GM19438 (cell line): ENCODE results near the gene PPFIBP1.
A peak's percentile ranks its signal among the peaks of the same experiment; 100 is the strongest.

Experiments used
- ATAC-seq: cut with Tn5 transposase; IDR thresholded peaks from one replicate; pipeline ENCODE4 v1.9.1; 2021; ENCODE audit warnings: low read depth; ENCODE audit not compliant: unreplicated experiment

PPFIBP1 gene

DNA sequence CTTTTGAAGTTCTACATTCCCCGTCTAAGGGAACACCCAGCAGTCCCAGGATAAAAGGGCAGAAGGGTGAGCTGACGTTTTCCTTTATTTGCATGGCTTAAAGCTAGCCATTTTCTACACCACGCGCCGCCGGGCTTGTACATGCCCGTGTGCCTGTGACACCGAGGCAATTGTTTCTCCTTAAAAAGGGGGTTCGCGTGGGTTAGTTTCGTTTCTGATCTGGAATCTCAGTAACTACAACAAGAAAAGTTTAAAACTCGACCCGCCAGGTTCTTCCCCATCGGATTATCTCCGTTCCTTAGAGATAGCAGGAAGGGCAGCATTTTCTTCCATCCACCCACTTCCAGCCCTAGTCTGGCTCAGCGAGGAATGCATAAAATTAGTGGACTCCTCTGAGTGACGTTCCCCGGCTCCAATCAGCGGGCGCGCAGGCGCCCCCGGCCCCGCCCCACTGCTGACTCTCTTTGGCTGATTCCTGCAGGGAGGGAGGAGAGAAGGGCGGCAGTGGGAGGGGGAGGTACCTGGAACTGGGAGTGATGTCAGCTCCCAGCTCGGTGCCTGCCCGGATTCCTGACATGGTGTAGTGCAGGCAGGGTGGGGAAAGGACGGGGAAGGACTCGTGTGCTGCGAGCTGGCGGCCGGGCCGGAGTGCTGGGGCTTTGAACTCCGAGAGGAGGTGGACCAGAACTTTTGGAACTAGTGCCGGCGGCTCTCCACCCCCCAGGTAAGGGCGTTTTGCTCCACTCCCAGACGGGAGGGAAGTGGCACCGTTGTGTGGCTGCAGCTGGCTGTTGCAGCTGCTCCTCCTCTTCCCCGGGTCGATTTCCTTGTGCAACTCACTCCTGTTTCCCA is at the start of gene PPFIBP1:
Gene PPFIBP1 (plus strand): TSS at position 565 of the 852 bp plus-strand sequence. CDS start 109,191 bp downstream, outside the sequence.
- ATAC-seq, result peak; percentile 94

DNA sequence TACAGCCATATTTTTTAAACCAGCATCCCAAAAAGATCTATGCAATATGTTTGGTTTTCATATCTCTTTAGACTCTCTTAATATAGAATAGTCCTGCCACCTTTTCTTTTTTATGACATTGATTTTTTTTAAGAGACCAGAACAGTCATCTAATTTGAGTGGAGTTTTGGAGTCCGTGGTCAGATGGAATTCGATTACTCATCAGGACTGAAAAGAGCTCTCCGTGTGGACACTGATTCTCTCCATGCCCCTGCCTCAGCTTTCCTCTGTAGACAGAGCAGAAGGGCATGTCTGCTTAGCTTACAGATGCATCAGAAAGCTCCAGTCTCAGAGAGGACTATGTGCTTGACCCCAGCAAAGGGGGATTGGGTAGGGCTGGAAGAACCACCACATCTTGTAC is 49.7 kb upstream of the PPFIBP1 start:
- ATAC-seq, result no peak

DNA sequence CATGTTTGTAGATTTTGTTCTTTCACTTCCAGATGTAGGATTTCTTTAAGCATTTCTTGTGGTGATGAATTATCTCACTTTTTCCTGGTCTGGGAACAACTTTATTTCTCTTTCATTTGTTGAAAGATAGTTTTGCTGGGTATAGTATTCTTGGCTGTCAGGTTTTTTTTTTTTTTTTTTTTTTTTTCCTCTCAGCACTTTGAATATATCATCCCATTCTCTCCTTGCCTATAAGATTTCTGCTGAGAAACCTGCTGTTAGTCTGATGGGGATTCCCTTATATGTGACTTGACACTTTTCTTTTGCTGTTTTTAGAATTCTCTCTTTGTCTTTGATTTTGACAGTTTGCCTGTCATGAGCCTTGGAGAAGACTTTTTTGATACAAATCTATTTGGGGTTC is 47.0 kb upstream of the PPFIBP1 start:
- no peak for ATAC-seq

DNA sequence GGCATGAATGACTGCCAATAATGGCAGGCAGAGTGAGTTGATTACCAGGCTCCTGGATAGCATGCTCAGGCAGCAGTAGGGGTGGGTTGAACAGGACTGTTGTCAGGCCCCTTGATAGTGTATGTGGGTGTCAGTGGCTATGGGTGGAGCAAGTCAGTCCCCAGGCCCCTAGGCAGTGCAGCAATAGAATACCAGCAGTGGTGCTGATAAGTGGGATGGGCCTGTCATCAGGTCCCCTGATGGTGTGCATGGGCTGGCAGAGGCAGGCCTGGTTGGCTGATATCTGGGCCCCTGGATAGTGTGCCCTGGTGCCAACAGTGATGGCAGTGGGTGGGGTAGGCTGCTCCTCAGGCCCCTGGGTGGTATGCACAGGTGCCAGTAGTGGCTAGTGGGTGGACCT is 45.1 kb upstream of the PPFIBP1 start:
- no peak for ATAC-seq

DNA sequence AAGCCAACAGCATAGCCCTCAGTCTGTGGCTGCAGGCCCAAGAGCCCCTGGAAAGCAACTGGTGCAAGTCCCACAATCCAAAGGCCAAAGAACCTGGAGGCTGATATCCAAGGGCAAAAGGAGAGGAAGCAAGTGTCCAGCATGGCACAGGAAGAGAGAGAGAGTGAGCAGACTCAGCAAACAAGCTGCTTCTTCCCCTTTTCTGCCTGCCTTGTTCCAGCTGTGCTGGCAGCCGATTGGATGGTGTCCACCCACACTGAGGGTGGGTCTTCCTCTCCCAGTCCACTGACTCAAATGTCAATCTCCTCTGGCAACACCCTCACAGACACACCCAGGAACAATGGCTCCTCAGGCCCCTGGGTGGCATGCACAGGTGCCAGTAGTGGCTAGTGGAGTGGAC is 44.0 kb upstream of the PPFIBP1 start:
- no peak for ATAC-seq

DNA sequence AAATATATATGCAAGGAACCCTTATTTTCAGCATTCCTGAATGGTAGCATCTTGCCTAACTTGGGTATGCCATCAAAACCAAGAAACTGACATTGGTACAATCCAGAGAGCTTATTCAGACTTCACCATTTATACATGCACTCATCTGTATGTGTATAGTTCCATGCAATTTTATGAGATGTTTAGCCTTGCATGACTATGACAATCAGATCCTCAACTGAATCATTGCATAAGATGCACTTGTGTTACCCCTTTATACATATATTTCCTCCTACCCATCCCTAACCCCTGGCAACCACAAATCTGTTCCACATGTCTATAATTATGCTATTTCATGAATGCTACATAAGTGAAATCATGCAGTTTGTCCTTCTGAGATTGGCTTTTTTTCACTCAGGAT is 37.0 kb upstream of the PPFIBP1 start:
- ATAC-seq, result no peak

DNA sequence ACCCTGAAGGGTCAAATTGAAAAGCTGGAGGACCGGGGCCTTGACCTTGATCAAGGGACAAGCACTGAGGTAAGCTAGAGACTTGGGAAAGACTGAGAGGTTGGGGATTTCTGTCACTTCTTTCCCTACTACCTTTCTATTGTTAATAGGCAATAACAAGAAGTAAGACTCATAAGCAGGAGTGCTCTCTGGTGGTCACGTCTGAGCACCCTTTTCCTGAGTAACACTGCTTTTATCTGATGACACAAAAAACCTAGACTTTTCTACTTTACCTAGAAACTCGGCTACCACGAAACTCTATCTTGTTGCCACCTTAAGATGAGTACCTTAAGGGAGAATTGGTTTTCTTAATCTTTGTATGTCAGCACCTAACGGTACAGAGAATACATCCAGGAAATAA is 35.5 kb upstream of the PPFIBP1 start:
- ATAC-seq, result no peak

DNA sequence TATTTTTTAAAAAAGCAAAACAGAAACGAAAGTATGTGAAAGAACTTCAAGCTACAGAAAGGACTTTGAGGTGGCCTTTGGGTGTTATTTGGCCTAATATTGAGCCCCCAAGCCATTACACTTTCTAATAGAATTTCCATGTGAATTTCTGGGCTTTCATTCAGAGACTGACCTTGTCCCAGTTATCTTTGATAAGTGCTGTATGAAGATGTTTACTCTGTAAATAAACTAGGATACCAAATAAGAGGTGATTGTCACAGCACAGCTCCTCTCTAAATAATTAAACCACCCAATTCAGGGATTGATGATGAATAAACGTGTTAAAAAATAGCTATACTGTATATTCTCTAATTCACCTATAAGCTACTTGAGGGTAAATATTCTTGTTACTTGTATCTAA is 32.8 kb upstream of the PPFIBP1 start:
- ATAC-seq, result no peak

DNA sequence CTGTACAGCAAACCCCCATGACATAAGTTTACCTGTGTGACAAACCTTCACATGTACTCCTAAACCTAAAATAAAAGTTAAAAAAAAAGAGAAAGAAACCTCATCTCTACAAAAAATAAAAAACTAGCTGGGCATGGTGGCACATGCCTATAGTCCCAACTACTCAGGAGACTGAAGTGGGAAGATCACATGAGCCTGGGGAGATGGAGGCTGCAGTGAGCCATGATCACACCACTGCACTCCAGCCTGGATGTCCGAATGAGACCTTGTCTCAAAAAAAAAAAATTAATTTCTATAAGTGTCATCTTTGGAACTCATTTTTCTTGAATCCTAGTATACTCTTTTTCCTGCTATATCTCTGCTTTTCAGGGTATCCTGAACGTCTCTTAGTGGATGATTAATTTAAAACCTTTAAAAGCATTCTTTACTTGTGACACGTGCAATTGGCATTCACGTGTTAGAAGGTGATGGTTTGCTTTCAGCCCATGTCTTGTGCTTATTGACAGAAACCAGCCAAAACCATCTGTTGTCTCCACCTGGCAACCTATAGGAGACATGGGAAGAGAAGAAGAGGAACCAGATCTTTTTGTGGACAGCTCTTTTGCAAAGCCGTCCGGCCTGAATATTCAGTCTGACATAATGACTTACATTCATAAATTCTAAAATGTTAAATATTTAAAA is 30.6 kb upstream of the PPFIBP1 start:
- no peak for ATAC-seq

DNA sequence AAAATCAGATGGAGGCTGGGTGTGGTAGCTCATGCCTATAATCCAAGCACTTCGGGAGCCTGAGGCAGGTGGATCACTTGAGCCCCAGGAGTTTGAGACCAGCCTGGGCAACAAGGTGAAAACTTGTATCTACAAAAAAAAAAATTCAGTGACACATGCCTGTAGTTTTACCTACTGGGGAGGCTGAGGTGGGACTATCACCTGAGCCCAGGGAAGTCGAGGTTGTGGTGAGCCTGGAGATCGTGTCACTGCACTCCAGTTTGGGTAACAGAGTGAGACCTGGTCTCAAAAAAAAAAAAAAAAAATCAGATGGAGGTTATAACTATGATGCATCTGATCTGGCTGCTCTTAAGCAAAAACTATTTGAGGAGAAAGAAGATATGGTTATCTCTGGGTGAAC is 26.6 kb upstream of the PPFIBP1 start:
- no peak for ATAC-seq

DNA sequence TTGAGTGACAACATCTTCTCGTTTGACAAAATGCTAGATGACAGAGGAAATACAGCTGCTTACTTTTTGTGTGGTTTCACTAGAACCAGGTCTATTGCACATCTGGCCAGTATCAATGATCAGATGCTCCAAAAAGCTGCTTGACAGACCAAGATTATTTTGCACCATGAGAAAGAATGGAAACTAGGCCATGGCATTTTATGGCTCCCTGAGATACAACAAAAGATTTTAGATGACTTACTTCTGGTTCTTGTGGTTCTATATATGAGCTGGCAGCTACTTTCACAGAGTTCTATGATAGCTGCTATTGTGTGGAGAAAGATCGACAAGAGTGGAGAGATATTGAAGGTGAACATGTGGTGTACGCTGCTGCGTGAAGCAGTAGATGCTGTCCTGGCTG is 25.9 kb upstream of the PPFIBP1 start:
- no peak for ATAC-seq

DNA sequence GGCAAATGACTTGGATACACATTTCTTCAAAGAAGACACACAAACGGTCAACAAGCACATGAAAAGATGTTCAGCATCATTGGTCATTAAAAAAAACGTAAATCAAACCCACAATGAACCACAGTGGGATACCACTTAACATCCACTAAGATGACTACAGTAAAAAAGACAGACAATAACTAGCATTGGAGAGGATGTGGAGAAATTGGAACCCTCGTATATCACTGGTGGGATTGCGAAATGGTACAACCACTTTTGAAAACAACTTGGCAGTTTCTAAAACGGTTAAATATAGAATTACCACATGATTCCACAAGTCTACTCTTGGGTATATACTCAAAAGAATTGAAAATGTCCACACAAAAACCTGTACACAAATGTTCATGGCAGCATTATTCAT is 25.2 kb upstream of the PPFIBP1 start:
- no peak for ATAC-seq

DNA sequence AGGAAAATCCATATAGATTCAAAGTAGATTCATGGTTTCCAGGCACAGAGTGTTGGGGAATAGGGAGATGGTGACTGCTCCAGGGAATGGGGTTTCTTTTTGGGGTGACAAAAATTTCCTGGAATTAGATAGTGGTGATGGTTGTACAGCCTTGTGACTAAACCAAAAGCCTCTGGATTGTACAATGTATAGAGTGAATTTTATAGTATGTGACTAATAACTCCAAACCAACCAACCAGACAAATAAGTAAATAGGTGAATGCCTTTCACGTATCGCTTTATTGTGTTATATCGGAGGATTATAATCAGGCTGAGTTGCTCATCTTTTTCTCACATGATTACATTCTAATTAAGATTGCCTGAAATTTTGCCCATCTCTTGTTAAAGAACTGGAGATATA is 24.6 kb upstream of the PPFIBP1 start:
- ATAC-seq, result no peak

DNA sequence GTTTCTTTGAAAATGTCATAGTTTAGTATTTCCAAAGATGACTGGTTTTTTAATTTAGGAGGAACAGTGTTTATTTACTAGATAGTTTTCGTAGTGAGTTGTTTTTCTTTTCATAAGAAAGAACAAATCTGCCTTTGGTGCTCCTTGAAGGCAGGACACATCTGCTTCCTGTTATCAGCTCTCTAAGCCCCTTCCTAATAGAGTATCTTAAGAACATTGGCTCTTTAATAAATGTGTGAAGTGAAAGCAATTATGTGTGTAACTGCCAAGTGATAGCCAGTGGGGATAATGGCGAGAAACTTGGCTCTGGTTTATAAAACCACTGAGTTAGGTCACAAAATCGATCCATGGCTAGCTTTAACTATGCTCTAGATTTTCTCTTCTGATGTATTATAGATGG is 23.5 kb upstream of the PPFIBP1 start:
- no peak for ATAC-seq

DNA sequence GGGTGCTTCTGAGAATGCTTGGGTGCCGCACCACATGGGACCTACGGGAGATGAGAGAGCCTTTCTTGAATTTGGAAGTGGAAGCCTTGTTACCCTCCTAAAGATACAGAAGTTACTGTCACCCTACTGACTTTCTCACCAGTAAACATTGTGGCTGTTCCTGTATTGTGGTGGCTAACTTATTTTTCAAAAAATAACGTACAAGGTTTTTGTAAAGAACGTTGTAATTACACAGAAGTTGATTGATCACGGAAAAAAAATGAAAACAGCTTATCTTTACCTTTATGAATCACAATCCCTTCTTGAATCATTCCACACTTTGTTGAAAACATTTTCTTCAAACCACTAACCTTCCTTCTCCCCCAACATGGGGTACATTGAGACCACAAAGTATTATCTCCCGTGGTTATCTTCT is 22.0 kb upstream of the PPFIBP1 start:
- no peak for ATAC-seq

DNA sequence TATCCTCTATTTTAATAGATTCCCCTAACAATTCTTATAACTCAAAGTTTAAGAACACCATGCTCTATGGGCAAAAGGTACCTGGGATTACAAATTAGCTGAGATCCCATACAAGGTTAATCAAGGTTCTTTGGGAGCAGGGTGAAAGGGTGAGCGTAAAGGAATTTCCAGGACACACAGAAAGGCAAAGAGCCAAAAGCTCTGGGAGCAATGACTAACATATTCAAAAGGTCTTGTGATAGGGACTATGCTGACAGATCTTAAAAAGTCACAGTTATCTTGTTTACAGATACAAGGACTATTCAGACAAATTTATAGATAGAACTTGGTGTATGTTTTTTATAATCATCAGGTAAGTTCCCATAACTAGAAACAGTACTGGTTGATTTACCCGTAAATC is 19.5 kb upstream of the PPFIBP1 start:
- ATAC-seq, result no peak

DNA sequence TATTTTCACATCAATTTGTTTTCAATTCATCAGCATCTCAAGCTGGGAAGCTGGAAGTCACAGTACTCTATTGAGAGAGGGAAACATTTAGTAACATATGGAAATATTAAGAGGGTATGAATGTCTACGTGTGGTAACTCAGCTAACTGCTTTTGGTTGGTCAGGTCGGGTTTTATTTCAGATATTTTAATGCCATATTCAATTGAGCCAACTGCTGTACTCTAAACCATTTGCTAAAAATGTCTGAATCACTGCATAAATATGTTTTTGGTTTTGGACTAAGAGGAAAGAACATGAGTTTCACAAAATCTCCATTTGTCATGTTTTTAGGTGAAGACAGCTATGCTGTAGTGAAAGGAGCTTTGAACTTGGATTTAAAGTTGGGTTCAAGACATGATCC is 18.9 kb upstream of the PPFIBP1 start:
- ATAC-seq, result no peak

DNA sequence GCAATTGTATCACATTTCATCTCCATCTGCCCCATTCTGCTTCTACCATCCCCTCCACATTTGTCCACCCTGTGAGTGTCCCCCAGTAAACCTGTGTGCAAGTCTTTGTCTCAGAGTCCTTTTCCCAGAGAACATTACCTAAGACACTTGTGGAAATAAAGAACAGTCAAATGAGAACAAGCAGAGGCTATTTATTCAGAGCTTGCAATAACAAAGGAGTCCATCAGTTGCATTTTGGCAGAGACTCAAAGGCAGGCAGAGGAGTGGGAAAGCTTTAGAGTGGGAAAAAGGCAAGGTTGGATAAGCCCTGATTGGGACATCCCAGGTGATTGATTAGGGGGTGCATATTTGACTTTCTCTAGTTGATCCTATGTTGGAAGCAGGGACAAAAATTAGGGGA is 18.2 kb upstream of the PPFIBP1 start:
- no peak for ATAC-seq

DNA sequence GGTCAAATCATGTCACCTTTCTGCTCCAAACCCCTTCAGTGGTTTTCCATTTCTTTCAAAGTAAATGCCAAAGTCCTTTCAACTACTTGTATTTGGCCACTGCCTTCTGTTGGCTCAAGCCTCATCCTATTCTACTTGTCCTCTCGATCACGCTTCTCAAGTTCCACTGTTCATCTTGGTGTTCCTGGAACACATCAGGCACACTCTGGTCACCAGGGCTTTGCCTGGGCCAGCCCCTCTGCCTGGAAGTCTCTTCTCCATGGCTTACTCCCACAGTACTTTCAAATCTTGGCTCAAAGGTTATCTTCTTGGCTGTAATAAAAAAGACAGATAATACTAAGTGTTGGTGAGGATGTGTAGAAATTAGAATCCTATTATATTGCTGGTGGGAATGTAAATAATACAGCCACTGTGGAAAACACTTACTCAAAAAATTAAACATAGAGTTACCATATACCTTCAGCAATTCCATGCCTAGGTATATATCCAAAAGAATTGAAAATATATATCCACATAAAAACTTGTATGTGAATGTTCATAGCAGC is 17.3 kb upstream of the PPFIBP1 start:
- no peak for ATAC-seq

DNA sequence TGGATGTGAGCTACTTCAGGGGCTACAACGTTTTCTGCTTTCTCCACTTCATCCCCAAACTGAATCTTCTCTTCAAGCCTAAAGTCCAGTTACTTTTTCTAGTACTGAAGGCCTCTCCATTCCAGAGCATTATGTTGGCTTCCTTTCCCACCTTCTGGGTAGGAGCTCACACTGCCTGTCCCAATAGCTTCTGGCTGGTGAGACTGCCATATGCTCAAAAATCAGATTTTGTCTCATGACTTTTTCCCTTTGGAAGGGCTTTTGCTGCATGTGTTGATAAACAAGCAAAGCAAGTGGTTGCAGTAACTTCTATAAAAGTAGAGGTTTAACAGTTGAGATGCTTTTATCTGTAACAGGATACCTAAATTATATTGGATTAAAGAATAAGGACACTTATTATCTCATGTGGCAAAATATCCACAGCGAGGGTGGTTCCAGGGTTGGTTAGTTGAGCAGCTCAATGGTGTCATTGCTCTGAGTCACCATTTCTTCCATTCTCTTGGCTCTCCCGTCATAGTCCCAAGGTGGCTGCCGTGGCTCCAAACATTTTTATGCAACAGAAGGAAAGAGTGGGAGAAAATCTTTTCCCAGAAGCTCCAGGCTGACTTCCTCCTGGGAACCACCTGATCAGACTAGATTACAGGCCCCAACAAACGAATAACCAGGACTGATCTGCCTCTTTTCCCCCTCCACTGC is 15.1 kb upstream of the PPFIBP1 start:
- no peak for ATAC-seq

DNA sequence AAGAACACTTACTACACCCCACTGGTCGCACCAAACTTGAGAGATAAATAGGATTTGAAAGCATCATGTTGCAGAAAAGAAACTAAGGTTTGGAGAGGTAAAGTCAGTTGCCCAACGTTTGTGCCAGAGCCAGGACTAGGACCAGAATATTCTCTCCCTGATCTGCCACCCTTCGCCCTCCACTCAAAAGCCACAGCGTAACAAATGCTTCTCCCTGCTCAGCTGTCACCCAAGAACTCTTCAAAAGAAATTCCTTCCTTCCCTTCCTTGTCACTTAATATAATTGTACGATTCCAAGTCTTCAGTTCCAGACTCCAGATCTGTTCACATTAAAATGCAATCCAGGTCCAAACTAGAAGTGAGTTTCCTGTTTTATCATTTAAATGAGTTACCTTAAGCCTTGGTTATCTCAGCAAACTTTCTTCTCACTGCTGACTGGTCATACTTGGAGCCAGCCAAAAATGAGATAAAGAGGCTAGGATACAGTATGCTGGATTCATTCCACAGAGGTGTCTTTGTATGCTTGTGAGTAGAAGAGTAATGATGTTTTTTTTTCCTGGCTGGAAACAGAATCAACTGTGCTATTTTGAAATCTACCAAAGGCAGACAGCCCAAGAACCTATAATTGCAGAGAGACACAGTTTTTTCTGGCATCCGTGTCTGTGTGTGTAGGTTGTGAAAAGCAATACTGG is 12.8 kb upstream of the PPFIBP1 start:
- ATAC-seq, result no peak
